ENCODE measurements around the gene SUPT6H.
A peak's percentile ranks its signal among the peaks of the same experiment; 100 is the strongest.

DNA sequence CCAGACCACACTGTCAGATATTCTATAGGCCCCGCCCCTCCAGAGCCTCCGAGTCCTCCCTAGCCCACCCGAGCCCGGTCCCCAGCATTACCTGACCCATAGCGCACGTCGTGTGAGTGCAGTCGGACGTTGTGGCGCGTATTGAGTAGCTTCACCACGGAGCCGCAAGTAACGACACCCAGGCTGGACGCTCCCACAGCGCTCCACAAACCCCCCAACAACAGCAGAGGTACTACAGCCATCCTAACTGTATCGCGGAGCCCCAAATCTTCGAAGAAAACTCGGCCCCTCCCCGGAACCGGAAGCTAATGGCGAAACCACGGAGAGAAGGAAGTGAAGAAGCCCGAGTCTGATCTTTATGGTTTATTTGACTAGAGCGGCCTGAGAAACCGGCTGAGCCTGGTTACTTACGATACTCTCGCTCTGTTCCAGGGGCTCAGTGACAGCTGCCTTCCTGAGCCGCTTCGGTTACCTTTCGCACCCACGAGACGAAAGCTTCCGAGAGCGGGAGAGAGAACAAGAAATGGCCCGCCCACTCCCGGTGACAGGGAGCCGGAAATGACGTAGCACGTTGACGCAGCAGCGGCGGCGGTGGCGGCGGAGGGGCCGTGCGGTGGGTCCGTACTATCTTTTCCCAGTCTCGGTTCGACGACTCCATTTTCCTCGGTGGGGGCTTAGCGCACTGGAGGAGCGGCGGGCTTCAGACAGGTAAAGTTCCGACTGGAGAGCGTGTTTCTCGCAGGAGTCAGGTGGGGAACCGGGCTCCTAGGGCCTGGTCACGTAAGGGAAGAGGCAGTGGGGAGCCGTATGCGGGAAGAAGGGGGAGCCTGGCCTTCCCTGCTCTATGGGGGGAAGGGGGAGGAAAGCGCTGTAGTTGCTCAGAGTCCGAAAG is at the start of gene SUPT6H, which contains the start of gene SDF2:
- TF ChIP-seq POLR2A (IDR thresholded peaks at IDR 0.05) = peak; percentile 89
- TF ChIP-seq POLR2AphosphoS5 (IDR thresholded peaks at IDR 0.05) = peak; percentile 93 to 96 (median 94)
- TF ChIP-seq, protein P1, sequence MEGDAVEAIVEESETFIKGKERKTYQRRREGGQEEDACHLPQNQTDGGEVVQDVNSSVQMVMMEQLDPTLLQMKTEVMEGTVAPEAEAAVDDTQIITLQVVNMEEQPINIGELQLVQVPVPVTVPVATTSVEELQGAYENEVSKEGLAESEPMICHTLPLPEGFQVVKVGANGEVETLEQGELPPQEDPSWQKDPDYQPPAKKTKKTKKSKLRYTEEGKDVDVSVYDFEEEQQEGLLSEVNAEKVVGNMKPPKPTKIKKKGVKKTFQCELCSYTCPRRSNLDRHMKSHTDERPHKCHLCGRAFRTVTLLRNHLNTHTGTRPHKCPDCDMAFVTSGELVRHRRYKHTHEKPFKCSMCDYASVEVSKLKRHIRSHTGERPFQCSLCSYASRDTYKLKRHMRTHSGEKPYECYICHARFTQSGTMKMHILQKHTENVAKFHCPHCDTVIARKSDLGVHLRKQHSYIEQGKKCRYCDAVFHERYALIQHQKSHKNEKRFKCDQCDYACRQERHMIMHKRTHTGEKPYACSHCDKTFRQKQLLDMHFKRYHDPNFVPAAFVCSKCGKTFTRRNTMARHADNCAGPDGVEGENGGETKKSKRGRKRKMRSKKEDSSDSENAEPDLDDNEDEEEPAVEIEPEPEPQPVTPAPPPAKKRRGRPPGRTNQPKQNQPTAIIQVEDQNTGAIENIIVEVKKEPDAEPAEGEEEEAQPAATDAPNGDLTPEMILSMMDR (IDR thresholded peaks at IDR 0.05) = no peak
- no peak for TF ChIP-seq EP300 (IDR thresholded peaks at IDR 0.05; ENCODE audit: low read depth)

All from transverse colon (tissue), 4 donors.